Endothelial cell of umbilical vein (primary cell): Measurements from ENCODE around the gene MYOZ3. TPM values are rescaled to one million over a fixed set of nuclear protein-coding genes. Genes with fewer than 3 reads are reported as not detected.

Experiments used
- BruUV-seq: library from RNA; stranded (reverse); fragments of 400-500 nt; replicated peaks from 2 replicates; lab custom pipeline; 2021; lab: Mats Ljungman, UMichigan
- CTCF ChIA-PET: fragments of 300-600, 350-600 bp; sonication (Branson Sonifier 250); formaldehyde crosslinking; loops from one replicate; lab custom pipeline; 2021; ENCODE audit warnings: antibody characterized with exemption, inconsistent platforms; lab: Charles Lee
- POLR2A ChIA-PET: fragments of 300-600, 350-600 bp; sonication (Branson Sonifier 250); formaldehyde crosslinking; loops from one replicate; lab custom pipeline; 2021; ENCODE audit warnings: antibody characterized with exemption, inconsistent platforms; lab: Charles Lee
- DNase-seq: peaks from one replicate; pipeline ENCODE4 v3.0.0-alpha.2; 2011; ENCODE audit warnings: low read depth, low spot score
- FAIRE-seq: peaks from 2 replicates; lab custom pipeline; 2011; peaks lifted over from hg19 to GRCh38; lab: Jason Lieb, UNC
- H2AFZ ChIP-seq: 2 replicates; pipeline ENCODE4 v1.6.0; 2012; ENCODE audit warnings: low read depth, low read length, control low read depth, inconsistent platforms
- H3K27ac ChIP-seq: 2 replicates; pipeline ENCODE4 v1.5.1; 2011; ENCODE audit warnings: low read depth, mild to moderate bottlenecking, control low read depth, low read length, moderate library complexity; ENCODE audit not compliant: insufficient read depth
- H3K27me3 ChIP-seq, 2 experiments: 2 replicates each; pipeline versions ENCODE4 v1.6.0 to v1.6.1; 2011; ENCODE audit warnings: low read length in 2 of 2, mixed read lengths in 1 of 2; ENCODE audit not compliant: control insufficient read depth in 2 of 2, insufficient read depth in 2 of 2
- H3K36me3 ChIP-seq, 2 experiments: 2 replicates in 1 of 2; 3 replicates in 1 of 2; pipeline ENCODE4 v1.5.1; 2011; ENCODE audit warnings: low read length in 2 of 2, mild to moderate bottlenecking in 1 of 2, moderate library complexity in 1 of 2; ENCODE audit not compliant: control insufficient read depth in 2 of 2, insufficient read depth in 2 of 2; ENCODE audit errors: extremely low read depth in 1 of 2
- H3K4me1 ChIP-seq: 3 replicates; pipeline ENCODE4 v1.5.1; 2011; ENCODE audit warnings: mild to moderate bottlenecking, low read length; ENCODE audit not compliant: control insufficient read depth, insufficient read depth; ENCODE audit errors: extremely low read depth
- H3K4me2 ChIP-seq: 2 replicates; pipeline ENCODE4 v1.6.1; 2011; ENCODE audit warnings: low read length, control low read depth, mixed read lengths; ENCODE audit not compliant: insufficient read depth
- H3K4me3 ChIP-seq, 3 experiments: fragments of 200-600 bp in 1 of 3; sonication (generic), shearing (Covaris generic) in 1 of 3; replicated peaks in 1 of 3; 2 replicates each; pipeline ENCODE4 v1.5.1; 2011 to 2016; ENCODE audit warnings: control low read depth in 3 of 3, low read length in 3 of 3, mild to moderate bottlenecking in 2 of 3, inconsistent platforms in 1 of 3, low read depth in 1 of 3, moderate library complexity in 1 of 3; ENCODE audit not compliant: insufficient read depth in 1 of 3
- H3K79me2 ChIP-seq: 2 replicates; pipeline ENCODE4 v1.6.0; 2012; ENCODE audit warnings: low read length, inconsistent platforms; ENCODE audit not compliant: control insufficient read depth, insufficient read depth
- H3K9ac ChIP-seq: replicated peaks from 2 replicates; pipeline ENCODE3; 2011; ENCODE audit warnings: low read length, control low read depth; ENCODE audit not compliant: insufficient read depth; ENCODE audit errors: extremely low read depth
- H3K9me1 ChIP-seq: replicated peaks from 3 replicates; pipeline ENCODE4 v1.6.0; 2011; ENCODE audit warnings: mild to moderate bottlenecking, low read length; ENCODE audit not compliant: control insufficient read depth, insufficient read depth; ENCODE audit errors: extremely low read depth
- H3K9me3 ChIP-seq: replicated peaks from 2 replicates; pipeline ENCODE4 v1.5.1; 2012; ENCODE audit warnings: low read length, inconsistent platforms; ENCODE audit not compliant: control insufficient read depth, insufficient read depth
- H4K20me1 ChIP-seq: replicated peaks from 2 replicates; pipeline ENCODE3; 2011; ENCODE audit warnings: mild to moderate bottlenecking, low read length; ENCODE audit not compliant: control insufficient read depth, insufficient read depth; ENCODE audit errors: extremely low read depth
- EZH2 ChIP-seq: IDR thresholded peaks from 2 replicates; pipeline ENCODE4 v1.6.1; 2012; ENCODE audit warnings: borderline replicate concordance, low read depth, mild to moderate bottlenecking, moderate library complexity, low read length, inconsistent platforms; ENCODE audit not compliant: severe bottlenecking
- FOS ChIP-seq: IDR thresholded peaks from 2 replicates; pipeline ENCODE4 v1.6.1; 2011; ENCODE audit warnings: mild to moderate bottlenecking, low read length, moderate library complexity, borderline replicate concordance; ENCODE audit not compliant: insufficient read depth
- GATA2 ChIP-seq: IDR thresholded peaks from 2 replicates; pipeline ENCODE4 v1.7.0; 2011; ENCODE audit warnings: low read depth, mild to moderate bottlenecking, moderate library complexity, mixed read lengths, low read length; ENCODE audit not compliant: insufficient read length, insufficient read depth
- JUN ChIP-seq: IDR thresholded peaks from 2 replicates; pipeline ENCODE4 v1.6.1; 2011; ENCODE audit warnings: borderline replicate concordance, low read depth; ENCODE audit not compliant: insufficient read length, insufficient read depth
- MYC ChIP-seq: IDR thresholded peaks from one replicate; pipeline ENCODE4 v1.6.1; 2011; ENCODE audit warnings: mild to moderate bottlenecking, low read depth, low read length
- POLR2A ChIP-seq: IDR thresholded peaks from 2 replicates; pipeline ENCODE4 v1.6.1; 2012; ENCODE audit warnings: low read depth, mild to moderate bottlenecking, control low read depth, low read length
- POLR2AphosphoS5 ChIP-seq: IDR thresholded peaks from 2 replicates; pipeline ENCODE4 v1.6.1; 2012; ENCODE audit warnings: low read depth, mild to moderate bottlenecking, control low read depth, low read length, moderate library complexity; ENCODE audit not compliant: insufficient read depth
- dilution Hi-C: fragments of 300-500 bp; cut with MboI; formaldehyde crosslinking; loops from one replicate; pipeline ENCODE4 v1.15.0; 2019; ENCODE audit warnings: low sequenced_read_pairs; ENCODE audit not compliant: extremely low pct_ligation_motif_present
- intact Hi-C: fragments of 100-400 bp; cut with micrococcal nuclease; formaldehyde crosslinking; loops from one replicate; pipeline ENCODE4 v1.10.0; 2022
- polyA plus RNA-seq, 4 experiments: library from polyadenylated mRNA; depleted of rRNA in 3 of 4; stranded (reverse) in 3 of 4; unstranded in 1 of 4; fragments of >200 nt; gene quantifications; 2 replicates each; pipeline versions ENCODE4 v1.2.1 to v1.2.3, GENCODE V29; 2011 to 2012; ENCODE audit warnings: missing spikeins in 1 of 4
- total RNA-seq: library from RNA; stranded (reverse); gene quantifications from 2 replicates; pipeline ENCODE4 v1.2.3, GENCODE V29; 2021
- TF ChIP-seq, protein P1 (sequence below): IDR thresholded peaks from 2 replicates; pipeline ENCODE4 v1.6.1; 2011; ENCODE audit not compliant: insufficient read depth, insufficient read length
- TF ChIP-seq, protein P2 (sequence below), 2 donors: IDR thresholded peaks; 1 replicate in 1 of 2; 2 replicates in 1 of 2; pipeline ENCODE4 v1.5.1; 2011; ENCODE audit warnings: low read length in 2 of 2, mild to moderate bottlenecking in 2 of 2, moderate library complexity in 2 of 2, control low read depth in 1 of 2, inconsistent platforms in 1 of 2, low read depth in 1 of 2; ENCODE audit not compliant: insufficient read depth in 1 of 2; ENCODE audit errors: extremely low read depth in 1 of 2

Gene MYOZ3
- total and polyA plus RNA-seq, 2 donors (not counting 3 experiments of a cell fraction or from before 2014, with no cell fraction given) = 0.43 to 1.1 TPM

DNA sequence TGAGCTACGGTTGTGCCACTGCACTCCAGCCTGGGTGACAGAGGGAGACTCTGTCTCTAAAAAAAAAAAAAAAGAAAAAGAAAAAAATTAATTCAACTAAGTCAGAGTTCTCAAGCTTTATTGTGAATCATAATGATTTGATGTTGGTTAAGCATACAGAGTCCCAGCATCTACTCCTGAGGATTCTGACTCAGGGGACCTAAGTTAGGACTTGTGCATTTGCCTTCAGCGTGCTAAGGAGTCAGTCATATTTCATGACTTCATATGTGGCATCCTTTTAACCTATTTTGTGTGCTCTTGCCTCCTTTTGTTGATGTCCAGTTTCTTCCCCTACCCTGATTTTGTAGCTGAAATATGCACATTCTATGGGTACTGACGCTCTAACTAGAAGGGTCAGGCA lies 2.9 kb downstream of the MYOZ3 start:
- no TSS peak for BruUV-seq
- Histone ChIP-seq H2AFZ (no peak overlapping the region), H3K36me3 (no peaks in the 10 kb centered on the region), H3K27ac (no peak overlapping the region), H3K4me3 (no peak overlapping the region), H3K4me1 (no peaks in the 10 kb centered on the region), H3K9me3 (no peaks in the 10 kb centered on the region), H3K79me2 (no peaks in the 10 kb centered on the region), H4K20me1 (no peaks in the 10 kb centered on the region), H3K9me1 (no peaks in the 10 kb centered on the region), H3K9ac (no peak overlapping the region), H3K27me3 (peaks cover 22 to 27% of the 10 kb centered on the region in 2 experiments), H3K4me2 (no peak overlapping the region)
- DNase-seq (no peak), FAIRE-seq (no peak)
- CTCF ChIA-PET = interaction anchor here (0.6 to 1.9 kb wide), 5 partner anchors 37 to 1919 kb away, joined by 3 to 6 read pairs (median 4); partner anchors contain the start of gene RBM22
- intact Hi-C loops = no loop called here
- POLR2A ChIA-PET = no interaction called here
- TF ChIP-seq, protein P1, sequence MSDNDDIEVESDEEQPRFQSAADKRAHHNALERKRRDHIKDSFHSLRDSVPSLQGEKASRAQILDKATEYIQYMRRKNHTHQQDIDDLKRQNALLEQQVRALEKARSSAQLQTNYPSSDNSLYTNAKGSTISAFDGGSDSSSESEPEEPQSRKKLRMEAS = no peak
- TF ChIP-seq POLR2AphosphoS5 (no peak), POLR2A (no peak), GATA2 (no peak), JUN (no peak), EZH2 (no peak), MYC (no peak), FOS (no peak)
- TF ChIP-seq, protein P2, sequence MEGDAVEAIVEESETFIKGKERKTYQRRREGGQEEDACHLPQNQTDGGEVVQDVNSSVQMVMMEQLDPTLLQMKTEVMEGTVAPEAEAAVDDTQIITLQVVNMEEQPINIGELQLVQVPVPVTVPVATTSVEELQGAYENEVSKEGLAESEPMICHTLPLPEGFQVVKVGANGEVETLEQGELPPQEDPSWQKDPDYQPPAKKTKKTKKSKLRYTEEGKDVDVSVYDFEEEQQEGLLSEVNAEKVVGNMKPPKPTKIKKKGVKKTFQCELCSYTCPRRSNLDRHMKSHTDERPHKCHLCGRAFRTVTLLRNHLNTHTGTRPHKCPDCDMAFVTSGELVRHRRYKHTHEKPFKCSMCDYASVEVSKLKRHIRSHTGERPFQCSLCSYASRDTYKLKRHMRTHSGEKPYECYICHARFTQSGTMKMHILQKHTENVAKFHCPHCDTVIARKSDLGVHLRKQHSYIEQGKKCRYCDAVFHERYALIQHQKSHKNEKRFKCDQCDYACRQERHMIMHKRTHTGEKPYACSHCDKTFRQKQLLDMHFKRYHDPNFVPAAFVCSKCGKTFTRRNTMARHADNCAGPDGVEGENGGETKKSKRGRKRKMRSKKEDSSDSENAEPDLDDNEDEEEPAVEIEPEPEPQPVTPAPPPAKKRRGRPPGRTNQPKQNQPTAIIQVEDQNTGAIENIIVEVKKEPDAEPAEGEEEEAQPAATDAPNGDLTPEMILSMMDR (IDR thresholded peaks at IDR 0.05; ENCODE audit: extremely low read depth in 1 of 2, insufficient read depth in 1 of 2, low read depth in 1 of 2, low read length in 2 of 2) = no peak
- dilution Hi-C loops = no loop called here
